Progenitor cell of endocrine pancreas (in vitro differentiated cells): Measurements from ENCODE around the gene COL23A1. TPM values are rescaled to one million over a fixed set of nuclear protein-coding genes. Genes with fewer than 3 reads are reported as not detected.

Experiments
- DNase-seq: peaks from one replicate; pipeline ENCODE4 v3.0.0; 2021; ENCODE audit warnings: low spot score; ENCODE audit not compliant: unreplicated experiment
- H3K27ac Mint-ChIP-seq: 2 replicates; pipeline ENCODE4 v1.8.0; 2021; ENCODE audit warnings: mild to moderate bottlenecking, moderate library complexity, mixed read lengths
- H3K27me3 Mint-ChIP-seq: 2 replicates; pipeline ENCODE4 v1.8.0; 2021; ENCODE audit warnings: mixed read lengths
- H3K36me3 Mint-ChIP-seq: 2 replicates; pipeline ENCODE4 v1.8.0; 2022; ENCODE audit warnings: mixed read lengths; ENCODE audit not compliant: insufficient read depth
- H3K4me1 Mint-ChIP-seq: 2 replicates; pipeline ENCODE4 v1.8.0; 2021; ENCODE audit warnings: low read depth, mixed read lengths
- H3K4me3 Mint-ChIP-seq: 2 replicates; pipeline ENCODE4 v1.8.0; 2021; ENCODE audit warnings: low read depth, mild to moderate bottlenecking, moderate library complexity, mixed read lengths
- H3K9me3 Mint-ChIP-seq: 2 replicates; pipeline ENCODE4 v1.8.0; 2021; ENCODE audit warnings: low read depth, mixed read lengths
- CTCF ChIP-seq: fragments of 200-600 bp; sonication (generic); IDR thresholded peaks from one replicate; pipeline ENCODE4 v1.5.0; 2021; ENCODE audit warnings: antibody characterized with exemption, mild to moderate bottlenecking; ENCODE audit not compliant: unreplicated experiment
- total RNA-seq: library from RNA; stranded (reverse); gene quantifications from 2 replicates; pipeline ENCODE4 v1.2.1, GENCODE V29; 2021

Gene COL23A1
- total RNA-seq, 1 donor from 2014 or later = 0.36 TPM

- no peak for DNase-seq
- Mint-ChIP-seq H3K27me3 (peaks cover 25% of the 10 kb centered on the region), H3K36me3 (no peaks in the 10 kb centered on the region), H3K4me1 (peaks cover 9% of the 10 kb centered on the region), H3K27ac (no peak overlapping the region), H3K4me3 (no peak overlapping the region), H3K9me3 (no peaks in the 10 kb centered on the region)
- TF ChIP-seq CTCF = no peak
Observed at GRCh38 chr5:178468196-178468685, 122.0 kb downstream of the COL23A1 start.

- H3K36me3 Mint-ChIP-seq = no peaks in the 10 kb centered on the region
- H3K27ac Mint-ChIP-seq = no peak overlapping the region
- H3K4me1 Mint-ChIP-seq = peaks cover 9% of the 10 kb centered on the region
- no peak overlapping the region for H3K4me3 Mint-ChIP-seq
- no peak for TF ChIP-seq CTCF
- H3K9me3 Mint-ChIP-seq = no peaks in the 10 kb centered on the region
- DNase-seq = no peak
- peaks cover 27% of the 10 kb centered on the region for H3K27me3 Mint-ChIP-seq
Observed at GRCh38 chr5:178467568-178468195, 122.5 kb downstream of the COL23A1 start.

GRCh38 chr5:178467205-178467567, 123.0 kb downstream of the COL23A1 start:
- H3K36me3 Mint-ChIP-seq = no peaks in the 10 kb centered on the region
- H3K27ac Mint-ChIP-seq = no peak overlapping the region
- no peak for TF ChIP-seq CTCF
- peaks cover 31% of the 10 kb centered on the region for H3K27me3 Mint-ChIP-seq
- DNase-seq = no peak
- no peaks in the 10 kb centered on the region for H3K9me3 Mint-ChIP-seq
- peaks cover 10% of the 10 kb centered on the region for H3K4me1 Mint-ChIP-seq
- H3K4me3 Mint-ChIP-seq = no peak overlapping the region

- no peak for TF ChIP-seq CTCF
- no peaks in the 10 kb centered on the region for H3K36me3 Mint-ChIP-seq
- no peak for DNase-seq
- H3K27ac Mint-ChIP-seq = no peak overlapping the region
- no peaks in the 10 kb centered on the region for H3K9me3 Mint-ChIP-seq
- H3K4me3 Mint-ChIP-seq = no peak overlapping the region
- H3K27me3 Mint-ChIP-seq = peaks cover 31% of the 10 kb centered on the region
- H3K4me1 Mint-ChIP-seq = peaks cover 16% of the 10 kb centered on the region
Observed at GRCh38 chr5:178466342-178466741, 123.9 kb downstream of the COL23A1 start.

- peaks cover 16% of the 10 kb centered on the region for H3K4me1 Mint-ChIP-seq
- DNase-seq = no peak
- no peak overlapping the region for H3K27ac Mint-ChIP-seq
- H3K4me3 Mint-ChIP-seq = no peak overlapping the region
- H3K27me3 Mint-ChIP-seq = peaks cover 31% of the 10 kb centered on the region
- H3K36me3 Mint-ChIP-seq = no peaks in the 10 kb centered on the region
- no peak for TF ChIP-seq CTCF
- no peaks in the 10 kb centered on the region for H3K9me3 Mint-ChIP-seq
Observed at GRCh38 chr5:178465861-178466288, 124.3 kb downstream of the COL23A1 start.
